Stomach (tissue), 4 donors: ENCODE measurements around the gene KIRREL2.

Experiments
- POLR2A ChIP-seq, 4 donors: fragments of 450-650 bp; IDR thresholded peaks; one replicate each; pipeline ENCODE4 v1.6.1; 2016; ENCODE audit warnings: antibody characterized with exemption in 4 of 4, control low read depth in 2 of 4, mild to moderate bottlenecking in 1 of 4, moderate library complexity in 1 of 4
- TF ChIP-seq, protein P1 (sequence below), 7 experiments: fragments of 450-650 bp in 4 of 7; fragments of 200-600 bp in 3 of 7; sonication (generic) in 3 of 7; IDR thresholded peaks; one replicate each; pipeline ENCODE4 v1.5.1; 2016 to 2019; ENCODE audit warnings: antibody characterized with exemption in 7 of 7, control low read depth in 2 of 7, mild to moderate bottlenecking in 1 of 7

DNA sequence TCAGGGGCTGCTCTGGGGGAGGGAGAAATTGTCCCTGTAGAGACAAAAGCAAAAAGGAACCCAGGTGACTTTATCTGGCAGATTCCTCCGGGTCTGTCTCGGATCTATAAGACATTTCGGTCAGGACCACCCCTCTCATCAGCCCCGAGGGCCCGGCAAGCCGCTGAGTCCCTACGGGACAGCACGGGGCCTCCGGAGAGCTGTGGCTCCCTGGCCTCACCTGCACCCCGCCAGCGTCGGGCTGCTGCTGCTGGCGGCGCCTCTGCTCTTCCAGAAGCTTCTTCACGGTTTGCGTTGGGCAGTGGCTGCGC, 41.7 kb downstream of the KIRREL2 start:
- TF ChIP-seq, protein P1, sequence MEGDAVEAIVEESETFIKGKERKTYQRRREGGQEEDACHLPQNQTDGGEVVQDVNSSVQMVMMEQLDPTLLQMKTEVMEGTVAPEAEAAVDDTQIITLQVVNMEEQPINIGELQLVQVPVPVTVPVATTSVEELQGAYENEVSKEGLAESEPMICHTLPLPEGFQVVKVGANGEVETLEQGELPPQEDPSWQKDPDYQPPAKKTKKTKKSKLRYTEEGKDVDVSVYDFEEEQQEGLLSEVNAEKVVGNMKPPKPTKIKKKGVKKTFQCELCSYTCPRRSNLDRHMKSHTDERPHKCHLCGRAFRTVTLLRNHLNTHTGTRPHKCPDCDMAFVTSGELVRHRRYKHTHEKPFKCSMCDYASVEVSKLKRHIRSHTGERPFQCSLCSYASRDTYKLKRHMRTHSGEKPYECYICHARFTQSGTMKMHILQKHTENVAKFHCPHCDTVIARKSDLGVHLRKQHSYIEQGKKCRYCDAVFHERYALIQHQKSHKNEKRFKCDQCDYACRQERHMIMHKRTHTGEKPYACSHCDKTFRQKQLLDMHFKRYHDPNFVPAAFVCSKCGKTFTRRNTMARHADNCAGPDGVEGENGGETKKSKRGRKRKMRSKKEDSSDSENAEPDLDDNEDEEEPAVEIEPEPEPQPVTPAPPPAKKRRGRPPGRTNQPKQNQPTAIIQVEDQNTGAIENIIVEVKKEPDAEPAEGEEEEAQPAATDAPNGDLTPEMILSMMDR (IDR thresholded peaks at IDR 0.05) = no peak
- no peak for TF ChIP-seq POLR2A (IDR thresholded peaks at IDR 0.05)
